SK-N-SH treated with all-trans-retinoic acid at 6 μM for 48 hours (cell line): ENCODE data around the gene CARD9.

Experiments used
- OSR1 ChIP-seq: fragments of 250-450 bp; sonication (Bioruptor Pico); IDR thresholded peaks from 2 replicates; pipeline ENCODE4 v1.8.0; 2022; ENCODE audit warnings: moderate library complexity, mild to moderate bottlenecking, inconsistent platforms
- ZFP30 ChIP-seq: fragments of 450-650 bp; formaldehyde crosslinking; IDR thresholded peaks from 2 replicates; pipeline ENCODE4 v1.5.0; 2022; ENCODE audit warnings: mild to moderate bottlenecking, moderate library complexity

- TF ChIP-seq ZFP30 (CRISPR knock-in tag): no peak
- no peak for TF ChIP-seq OSR1 (CRISPR knock-in tag)
Observed at GRCh38 chr9:136361754-136362449, 11.6 kb downstream of the CARD9 start.
